Choroid plexus epithelial cell (primary cell): ENCODE measurements around the gene SLX4IP.

Experiments
- DNase-seq: peaks from one replicate; pipeline ENCODE4 v3.0.0-alpha.2; 2010; ENCODE audit warnings: low read depth
- H3K4me3 ChIP-seq: 2 replicates; pipeline ENCODE4 v1.5.1; 2011; ENCODE audit warnings: low read depth, mild to moderate bottlenecking, control low read depth, low read length, moderate library complexity
- TF ChIP-seq, protein P1 (sequence below): conservative IDR thresholded peaks from 2 replicates; pipeline ENCODE4 v1.5.1; 2011; ENCODE audit warnings: low read depth, mild to moderate bottlenecking, control low read depth, inconsistent platforms, low read length, moderate library complexity

SLX4IP gene

GRCh38 chr20:10673842-10674683 is 239.0 kb downstream of the SLX4IP start, which contains the start of gene JAG1:
Gene JAG1, minus strand, starts transcription at chr20:10673999. Its CDS starts 469 bp downstream, at chr20:10673530.
- H3K4me3 ChIP-seq = peak within 1 kb of the TSS; percentile 88
- TF ChIP-seq, protein P1, sequence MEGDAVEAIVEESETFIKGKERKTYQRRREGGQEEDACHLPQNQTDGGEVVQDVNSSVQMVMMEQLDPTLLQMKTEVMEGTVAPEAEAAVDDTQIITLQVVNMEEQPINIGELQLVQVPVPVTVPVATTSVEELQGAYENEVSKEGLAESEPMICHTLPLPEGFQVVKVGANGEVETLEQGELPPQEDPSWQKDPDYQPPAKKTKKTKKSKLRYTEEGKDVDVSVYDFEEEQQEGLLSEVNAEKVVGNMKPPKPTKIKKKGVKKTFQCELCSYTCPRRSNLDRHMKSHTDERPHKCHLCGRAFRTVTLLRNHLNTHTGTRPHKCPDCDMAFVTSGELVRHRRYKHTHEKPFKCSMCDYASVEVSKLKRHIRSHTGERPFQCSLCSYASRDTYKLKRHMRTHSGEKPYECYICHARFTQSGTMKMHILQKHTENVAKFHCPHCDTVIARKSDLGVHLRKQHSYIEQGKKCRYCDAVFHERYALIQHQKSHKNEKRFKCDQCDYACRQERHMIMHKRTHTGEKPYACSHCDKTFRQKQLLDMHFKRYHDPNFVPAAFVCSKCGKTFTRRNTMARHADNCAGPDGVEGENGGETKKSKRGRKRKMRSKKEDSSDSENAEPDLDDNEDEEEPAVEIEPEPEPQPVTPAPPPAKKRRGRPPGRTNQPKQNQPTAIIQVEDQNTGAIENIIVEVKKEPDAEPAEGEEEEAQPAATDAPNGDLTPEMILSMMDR = no peak
- peak; percentile 97 for DNase-seq

- peak overlapping the region; percentile 88 for H3K4me3 ChIP-seq
- TF ChIP-seq, protein P1 = peak; percentile 79
- peak; percentile 74 for DNase-seq
These were observed 239.8 kb downstream of the SLX4IP start for GRCh38 chr20:10674684-10675449.

GRCh38 chr20:10675450-10675848 is 240.3 kb downstream of the SLX4IP start:
- TF ChIP-seq, protein P1 = no peak
- H3K4me3 ChIP-seq = no peak overlapping the region
- no peak for DNase-seq

GRCh38 chr20:10676518-10676917 is 241.4 kb downstream of the SLX4IP start:
- no peak overlapping the region for H3K4me3 ChIP-seq
- DNase-seq = no peak
- TF ChIP-seq, protein P1 = no peak
